Ectodermal cell (in vitro differentiated cells): Measurements from ENCODE around the gene RAD51C.

Experiments used
- H3K27ac ChIP-seq: 2 replicates; pipeline ENCODE4 v1.7.0; 2013; ENCODE audit warnings: mild to moderate bottlenecking, low read depth, low read length; ENCODE audit not compliant: insufficient read depth, poor library complexity, severe bottlenecking
- H3K27me3 ChIP-seq: 2 replicates; pipeline ENCODE4 v1.7.0; 2013; ENCODE audit warnings: mild to moderate bottlenecking, low read length; ENCODE audit not compliant: insufficient read depth, control insufficient read depth, poor library complexity, severe bottlenecking
- H3K36me3 ChIP-seq: one replicate; pipeline ENCODE4 v1.7.0; 2013; ENCODE audit warnings: low read length; ENCODE audit not compliant: control insufficient read depth, insufficient read depth
- H3K4me1 ChIP-seq: one replicate; pipeline ENCODE4 v1.7.0; 2013; ENCODE audit warnings: low read length; ENCODE audit not compliant: control insufficient read depth, insufficient read depth
- H3K4me3 ChIP-seq: 2 replicates; pipeline ENCODE4 v1.7.0; 2013; ENCODE audit warnings: low read depth, low read length, control low read depth; ENCODE audit not compliant: insufficient read depth
- H3K9me3 ChIP-seq: 2 replicates; pipeline ENCODE4 v1.7.0; 2013; ENCODE audit warnings: mild to moderate bottlenecking, low read length, moderate library complexity; ENCODE audit not compliant: control insufficient read depth
- WGBS, 2 experiments: methylation state at CpG; one replicate each; pipeline ENCODE4 v1.1.7; 2013; ENCODE audit warnings: missing lambda C conversion rate in 2 of 2; 5-methylcytosine and 5-hydroxymethylcytosine counted together

RAD51C gene

DNA sequence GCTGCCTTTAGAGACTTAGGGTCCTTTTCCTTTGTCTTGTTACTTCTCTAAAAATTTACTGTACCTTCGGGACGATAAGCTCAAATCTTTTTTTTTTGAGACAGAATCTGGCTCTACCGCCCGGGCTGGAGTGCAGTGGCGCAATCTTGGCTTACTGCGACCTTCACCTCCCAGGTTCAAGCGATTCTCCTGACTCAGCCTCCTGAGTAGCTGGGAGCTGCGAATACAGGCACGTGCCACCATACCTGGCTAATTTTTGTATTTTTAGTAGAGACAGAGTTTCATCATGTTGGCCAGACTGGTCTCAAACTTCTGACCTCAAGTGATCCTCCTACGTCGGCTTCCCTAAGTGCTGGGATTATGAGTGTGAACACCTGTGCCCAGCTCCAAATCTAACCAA is 7.4 kb downstream of the RAD51C start:
- WGBS, 2 experiments: 93 to 94% methylated on average over 11 of the region's 11 CpGs
- H3K36me3 ChIP-seq: no peaks in the 10 kb centered on the region

DNA sequence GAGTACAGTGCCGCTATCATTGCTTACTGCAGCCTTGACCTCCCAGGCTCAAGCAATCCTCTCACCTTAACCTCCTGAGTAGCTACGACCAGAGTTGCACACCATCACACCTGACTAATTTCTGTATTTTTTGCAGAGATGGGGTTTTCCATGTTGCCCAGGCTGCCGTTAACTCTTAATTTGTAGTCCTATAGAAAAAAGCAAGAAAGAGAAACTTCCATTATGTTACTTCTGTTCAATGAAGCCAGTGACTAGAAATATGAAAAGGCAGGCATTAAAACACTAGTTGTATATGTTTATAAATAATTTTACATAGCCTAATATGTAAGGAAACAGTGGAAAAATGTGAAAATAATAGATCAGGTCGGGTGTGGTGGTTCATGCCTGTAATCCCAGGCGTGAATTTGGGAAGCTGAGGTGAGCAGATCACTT is 9.7 kb downstream of the RAD51C start:
- no peaks in the 10 kb centered on the region for H3K27me3 ChIP-seq
- WGBS, 2 experiments: 87 to 93% methylated on average over 5 of the region's 5 CpGs

More for the DNA sequence above, 7.4 kb downstream of the RAD51C start:
- Histone ChIP-seq H3K4me3 (no peak overlapping the region), H3K27ac (no peak overlapping the region), H3K9me3 (no peaks in the 10 kb centered on the region), H3K27me3 (no peaks in the 10 kb centered on the region), H3K4me1 (no peaks in the 10 kb centered on the region)

DNA sequence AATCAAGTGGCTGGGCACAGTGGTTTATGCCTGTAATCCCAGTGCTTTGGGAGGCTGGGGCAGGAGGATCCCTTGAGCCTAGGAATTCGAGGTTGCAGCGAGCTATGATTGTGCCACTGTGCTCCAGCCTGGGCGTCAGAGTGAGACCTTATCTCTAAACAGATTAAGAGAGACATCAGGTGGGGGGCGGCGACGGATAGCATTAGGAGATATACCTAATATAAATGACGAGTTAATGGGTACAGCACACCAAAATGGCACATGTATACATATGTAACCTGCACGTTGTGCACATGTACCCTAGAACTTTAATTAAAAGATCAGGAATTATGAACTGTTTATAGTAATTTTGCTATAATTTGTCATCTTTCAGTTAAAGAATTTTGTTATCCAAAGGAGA is 10.3 kb downstream of the RAD51C start:
- 88 to 97% methylated on average over 8 of the region's 8 CpGs for WGBS, 2 experiments
- Histone ChIP-seq H3K27me3 (no peaks in the 10 kb centered on the region), H3K27ac (no peak overlapping the region), H3K36me3 (no peaks in the 10 kb centered on the region), H3K9me3 (no peaks in the 10 kb centered on the region), H3K4me3 (no peak overlapping the region), H3K4me1 (no peaks in the 10 kb centered on the region)

More for the DNA sequence above, 9.7 kb downstream of the RAD51C start:
- no peak overlapping the region for H3K27ac ChIP-seq
- H3K4me3 ChIP-seq: no peak overlapping the region
- no peaks in the 10 kb centered on the region for H3K36me3 ChIP-seq
- no peaks in the 10 kb centered on the region for H3K4me1 ChIP-seq
- H3K9me3 ChIP-seq: no peaks in the 10 kb centered on the region

DNA sequence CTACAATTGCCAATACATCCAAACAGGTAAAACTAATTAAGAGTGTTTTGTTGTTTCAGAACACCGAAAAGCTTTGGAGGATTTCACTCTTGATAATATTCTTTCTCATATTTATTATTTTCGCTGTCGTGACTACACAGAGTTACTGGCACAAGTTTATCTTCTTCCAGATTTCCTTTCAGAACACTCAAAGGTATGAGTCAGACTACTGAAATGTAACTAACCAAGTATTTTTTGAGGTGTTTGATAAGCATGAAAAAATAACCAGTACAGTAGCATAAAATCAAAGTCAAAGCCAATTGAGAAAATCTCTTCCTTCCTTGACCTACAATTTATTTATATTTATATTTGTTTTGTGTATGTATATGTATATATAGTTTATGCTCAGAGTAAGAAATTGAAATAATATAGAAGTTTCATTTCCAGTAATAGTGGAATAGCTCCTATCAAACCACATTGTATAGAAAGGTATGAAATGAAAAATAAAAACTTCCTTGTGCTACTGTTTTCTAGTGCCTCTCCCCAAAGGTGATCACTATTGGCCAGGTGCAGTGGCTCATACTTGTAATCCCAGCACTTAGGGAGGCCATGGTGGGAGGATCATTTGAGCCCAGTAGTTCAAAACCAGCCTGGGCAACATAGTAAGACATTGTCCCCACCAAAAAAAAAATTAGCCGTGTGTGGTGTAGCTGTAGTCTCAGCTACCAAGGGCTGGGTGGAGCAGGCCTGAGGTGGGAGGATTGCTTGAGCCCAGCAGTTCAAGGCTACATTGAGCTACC is 10.9 kb downstream of the RAD51C start:
- 94 to 95% methylated on average over 4 of the region's 4 CpGs for WGBS, 2 experiments
- H3K4me1 ChIP-seq: no peaks in the 10 kb centered on the region
- H3K27me3 ChIP-seq: no peaks in the 10 kb centered on the region
- no peak overlapping the region for H3K4me3 ChIP-seq
- H3K36me3 ChIP-seq: no peaks in the 10 kb centered on the region
- H3K9me3 ChIP-seq: no peaks in the 10 kb centered on the region
- H3K27ac ChIP-seq: no peak overlapping the region

DNA sequence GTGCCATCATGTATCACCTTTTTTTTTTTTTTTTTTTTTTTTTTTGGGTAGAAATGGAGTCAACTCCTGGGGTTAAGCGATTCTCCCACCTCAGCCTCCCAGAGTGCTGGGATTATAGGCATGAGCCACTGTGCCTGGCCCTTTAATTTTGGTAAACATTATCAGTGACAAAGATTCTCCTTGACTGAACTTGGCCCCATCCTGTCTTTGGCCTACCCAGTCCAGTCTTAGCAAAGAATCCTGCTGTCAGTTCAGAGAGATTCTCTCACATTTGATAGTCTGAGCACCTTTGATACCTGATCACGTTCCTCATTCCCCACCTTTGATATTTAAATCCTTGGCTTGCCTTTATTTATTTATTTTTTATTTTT is 11.5 kb downstream of the RAD51C start:
- H3K9me3 ChIP-seq: no peaks in the 10 kb centered on the region
- H3K4me1 ChIP-seq: no peaks in the 10 kb centered on the region
- no peak overlapping the region for H3K4me3 ChIP-seq
- no peaks in the 10 kb centered on the region for H3K36me3 ChIP-seq
- no peaks in the 10 kb centered on the region for H3K27me3 ChIP-seq
- WGBS, 2 experiments: 82 to 86% methylated on average over 1 to 2 of the region's 2 CpGs
- H3K27ac ChIP-seq: no peak overlapping the region

DNA sequence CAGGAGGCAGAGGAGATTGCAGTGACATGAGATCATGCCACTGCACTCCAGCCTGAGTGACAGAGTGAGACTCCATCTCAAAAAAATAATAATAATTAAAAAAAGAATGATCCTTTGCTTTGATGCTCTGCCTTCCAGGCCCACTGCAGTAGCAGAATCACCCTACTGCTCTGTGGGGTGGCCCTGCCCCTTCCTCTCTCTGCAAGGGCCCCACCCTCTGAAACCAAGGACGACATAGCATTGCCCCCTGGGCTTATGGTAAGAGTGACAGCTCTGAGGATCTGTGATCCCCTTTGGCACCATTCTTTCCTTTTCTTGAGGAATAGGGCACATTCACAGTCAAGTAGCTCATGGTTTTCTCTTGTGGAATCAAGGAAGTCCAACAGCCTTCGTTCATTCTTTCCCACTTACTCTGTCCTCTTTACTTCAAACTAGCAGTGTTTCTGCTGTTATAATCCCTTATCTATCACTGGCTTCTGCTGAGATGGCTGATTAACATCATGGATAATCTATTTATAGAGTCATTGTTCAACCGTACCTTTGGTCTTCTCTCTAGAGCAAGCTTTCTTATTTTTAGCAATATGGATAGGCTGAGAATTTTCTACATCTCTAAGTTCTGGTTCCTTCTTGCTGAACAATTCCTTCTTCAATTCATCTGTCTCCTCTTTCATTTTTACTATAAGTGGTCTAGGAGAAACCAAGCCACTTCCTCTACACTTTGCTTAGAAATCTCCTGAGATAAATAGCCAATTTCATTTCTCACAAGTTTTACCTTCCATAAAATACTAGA is 14.1 kb downstream of the RAD51C start:
- H3K4me1 ChIP-seq: no peaks in the 10 kb centered on the region
- H3K27ac ChIP-seq: no peak overlapping the region
- WGBS, 2 experiments: 91% methylated on average over 3 of the region's 3 CpGs
- H3K27me3 ChIP-seq: no peaks in the 10 kb centered on the region
- no peaks in the 10 kb centered on the region for H3K36me3 ChIP-seq
- no peaks in the 10 kb centered on the region for H3K9me3 ChIP-seq
- H3K4me3 ChIP-seq: no peak overlapping the region

DNA sequence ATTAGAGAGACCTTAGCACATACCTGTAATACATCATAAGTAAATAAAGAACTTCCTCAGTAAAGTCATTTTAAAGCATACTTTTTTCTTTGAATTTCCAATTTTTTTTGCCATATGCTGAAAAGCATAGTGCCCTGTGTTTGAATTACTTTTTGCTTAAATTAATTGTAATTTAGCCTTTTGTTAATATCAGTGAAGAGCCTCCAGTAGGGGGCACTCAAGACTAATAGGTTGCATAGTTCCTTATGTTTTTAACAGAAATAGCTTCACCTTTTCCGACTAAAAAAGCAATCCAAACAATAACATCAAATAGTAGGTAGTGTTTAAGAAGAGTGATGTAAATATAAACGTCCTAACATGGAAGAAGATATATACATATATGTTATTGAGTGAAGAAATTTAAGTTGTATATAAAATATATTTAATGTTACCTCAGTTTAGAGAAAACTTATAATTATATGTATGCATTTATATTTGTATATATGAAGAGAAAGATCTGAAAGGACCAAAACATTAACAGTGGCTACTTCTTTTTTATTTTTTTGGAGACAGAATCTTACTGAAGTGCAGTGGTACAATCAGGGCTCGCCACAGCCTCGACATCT is 18.6 kb downstream of the RAD51C start:
- no peaks in the 10 kb centered on the region for H3K4me1 ChIP-seq
- H3K27me3 ChIP-seq: no peaks in the 10 kb centered on the region
- H3K36me3 ChIP-seq: no peaks in the 10 kb centered on the region
- 96 to 100% methylated on average over 2 of the region's 4 CpGs for WGBS, 2 experiments
- H3K4me3 ChIP-seq: no peak overlapping the region
- no peaks in the 10 kb centered on the region for H3K9me3 ChIP-seq
- H3K27ac ChIP-seq: no peak overlapping the region

DNA sequence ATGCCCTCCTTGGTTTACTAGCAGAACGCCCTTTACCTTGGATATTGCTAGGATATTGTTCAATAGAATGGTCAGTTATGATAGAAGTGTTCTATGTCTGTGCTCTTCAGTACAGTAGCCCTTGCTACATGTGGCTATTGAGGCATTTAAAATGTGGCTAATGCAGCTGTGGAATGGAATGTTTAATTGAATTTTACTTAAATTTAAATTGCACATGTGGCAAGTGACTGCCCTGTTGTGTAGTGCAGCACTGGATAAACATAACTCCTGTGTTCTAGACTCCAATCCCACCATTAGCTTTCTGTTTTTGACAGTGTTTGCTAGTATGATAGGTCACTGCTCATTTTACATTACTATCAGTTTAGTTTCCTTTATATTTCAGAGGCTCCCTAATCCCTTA is 29.9 kb downstream of the RAD51C start:
- WGBS, 2 experiments: 91 to 94% methylated on average over 1 of the region's 1 CpG
- Histone ChIP-seq H3K9me3 (no peaks in the 10 kb centered on the region), H3K36me3 (no peaks in the 10 kb centered on the region), H3K4me1 (no peaks in the 10 kb centered on the region), H3K27ac (no peak overlapping the region), H3K4me3 (no peak overlapping the region), H3K27me3 (no peaks in the 10 kb centered on the region)

DNA sequence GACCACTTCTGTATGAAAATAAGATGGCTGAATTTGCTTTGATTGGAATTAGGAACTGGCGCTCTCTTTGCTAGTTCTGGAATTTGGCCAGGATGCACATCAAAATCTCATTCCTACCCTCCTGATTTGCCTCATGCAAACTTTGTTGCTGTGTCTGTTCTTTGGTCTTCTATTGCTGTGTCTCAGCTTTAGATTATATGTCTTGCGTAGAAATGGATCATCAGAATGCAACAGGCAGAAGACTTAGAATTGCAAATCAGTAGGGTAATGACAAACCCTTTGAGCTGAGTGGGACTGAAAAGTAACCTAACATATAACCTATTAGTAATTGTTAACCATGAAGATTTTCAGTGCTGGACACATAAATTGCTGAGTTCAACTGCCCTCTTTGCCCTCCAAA is 30.3 kb downstream of the RAD51C start:
- Histone ChIP-seq H3K27me3 (no peaks in the 10 kb centered on the region), H3K9me3 (no peaks in the 10 kb centered on the region), H3K27ac (no peak overlapping the region), H3K4me3 (no peak overlapping the region), H3K36me3 (no peaks in the 10 kb centered on the region), H3K4me1 (no peaks in the 10 kb centered on the region)
- WGBS, 2 experiments: 90 to 94% methylated on average over 2 of the region's 2 CpGs

DNA sequence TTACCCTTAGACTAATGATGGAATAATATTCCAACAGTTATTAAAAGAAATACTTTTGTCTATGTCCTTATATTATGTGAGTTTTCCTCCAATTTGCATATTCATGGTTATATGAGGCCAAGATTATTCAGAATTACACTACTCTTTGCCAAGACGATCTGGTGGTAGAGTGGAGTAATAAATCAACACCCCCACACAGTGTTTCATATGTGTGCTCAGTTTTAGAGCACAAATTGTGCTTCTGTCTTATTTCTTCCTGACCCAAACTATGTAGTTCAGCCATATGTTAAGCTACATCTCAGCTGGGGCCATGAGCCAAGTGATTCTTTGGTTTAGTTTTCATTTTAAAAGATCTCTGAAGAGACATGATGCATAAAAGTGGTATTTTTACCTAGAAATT is 36.4 kb downstream of the RAD51C start:
- no peaks in the 10 kb centered on the region for H3K27me3 ChIP-seq
- no peak overlapping the region for H3K4me3 ChIP-seq
- H3K9me3 ChIP-seq: no peaks in the 10 kb centered on the region
- H3K36me3 ChIP-seq: no peaks in the 10 kb centered on the region
- no peaks in the 10 kb centered on the region for H3K4me1 ChIP-seq
- no peak overlapping the region for H3K27ac ChIP-seq
- no CpG with 5 or more reads among the region's 1 CpG for WGBS, 2 experiments
